HG03108 (cell line): ENCODE measurements around the gene PRR30.
"Not testable (repeated sequence)": the region's sequence is repeated elsewhere in the genome, so short reads cannot be mapped to it uniquely, and the experiment has no call there.

Experiments used
- ATAC-seq: cut with Tn5 transposase; IDR thresholded peaks from one replicate; pipeline ENCODE4 v1.9.1; 2021; ENCODE audit warnings: moderate library complexity; ENCODE audit not compliant: unreplicated experiment

The PRR30 gene

GRCh38 chr2:27130396-27130795 is 8.8 kb downstream of the PRR30 start:
- no peak for ATAC-seq

GRCh38 chr2:27128668-27129571 is 10.3 kb downstream of the PRR30 start:
- no peak for ATAC-seq

- ATAC-seq, result no peak
These were observed 11.1 kb downstream of the PRR30 start for GRCh38 chr2:27127883-27128667.

GRCh38 chr2:27126252-27126710 is 12.9 kb downstream of the PRR30 start:
- ATAC-seq, result no peak

- ATAC-seq, result no peak
These were observed 14.1 kb downstream of the PRR30 start for GRCh38 chr2:27125104-27125503.

GRCh38 chr2:27123302-27124150 is 15.7 kb downstream of the PRR30 start, which contains the start of gene ABHD1:
Gene ABHD1 (plus strand): TSS chr2:27123815. CDS start chr2:27123949, 134 bp downstream.
- ATAC-seq, result no peak

- ATAC-seq, result no peak
These were observed 16.4 kb downstream of the PRR30 start for GRCh38 chr2:27122791-27123190.

GRCh38 chr2:27121906-27122305 is 17.3 kb downstream of the PRR30 start:
- no peak for ATAC-seq

GRCh38 chr2:27119330-27119670 is 19.9 kb downstream of the PRR30 start:
- ATAC-seq, result not testable (repeated sequence)

- no peak for ATAC-seq
These were observed 20.5 kb downstream of the PRR30 start, which contains the start of gene CGREF1 for GRCh38 chr2:27118525-27119329. Gene CGREF1 (minus strand): TSS chr2:27119128. CDS start chr2:27104366, 14,762 bp downstream.

GRCh38 chr2:27117995-27118524 is 21.1 kb downstream of the PRR30 start:
- no peak for ATAC-seq

GRCh38 chr2:27115519-27115918 is 23.7 kb downstream of the PRR30 start:
- no peak for ATAC-seq

- not testable (repeated sequence) for ATAC-seq
These were observed 27.7 kb downstream of the PRR30 start for GRCh38 chr2:27111392-27112078.

GRCh38 chr2:27110603-27111352 is 28.4 kb downstream of the PRR30 start:
- not testable (repeated sequence) for ATAC-seq

GRCh38 chr2:27109083-27109482 is 30.1 kb downstream of the PRR30 start:
- no peak for ATAC-seq

GRCh38 chr2:27108221-27108620 is 31.0 kb downstream of the PRR30 start:
- ATAC-seq, result no peak

GRCh38 chr2:27105981-27106380 is 33.2 kb downstream of the PRR30 start:
- ATAC-seq, result no peak

- no peak for ATAC-seq
These were observed 36.9 kb downstream of the PRR30 start for GRCh38 chr2:27102329-27102728.
